A673 (cell line): ENCODE measurements around the gene DACT1.

ENCODE experiments used
- CTCF ChIP-seq: fragments of 300-800, 200-600 bp; sonication (generic); conservative IDR thresholded peaks from 2 replicates; pipeline ENCODE4 v1.5.1; 2017; ENCODE audit warnings: low read depth, mild to moderate bottlenecking, antibody characterized with exemption, low read length, moderate library complexity, mixed read lengths
- EZH2 ChIP-seq: fragments of 200-600 bp; sonication (generic); IDR thresholded peaks from 2 replicates; pipeline ENCODE4 v1.6.1; 2017; ENCODE audit warnings: borderline replicate concordance, low read depth, mild to moderate bottlenecking, mixed read lengths, antibody characterized with exemption, low read length; ENCODE audit not compliant: poor library complexity, severe bottlenecking

GRCh38 chr14:58659846-58660245, 22.1 kb downstream of the DACT1 start:
- TF ChIP-seq EZH2 (no peak), CTCF (no peak)
